ENCODE measurements around the gene SCLT1.
"Not testable (repeated sequence)": the region's sequence is repeated elsewhere in the genome, so short reads cannot be mapped to it uniquely, and the experiment has no call there.

Gene SCLT1

GRCh38 chr4:129093191-129093920, at the start of gene SCLT1:
TSS of gene SCLT1 (minus strand) at chr4:129093539. CDS start at chr4:129093103, 436 bp downstream.
- DNase-seq (ENCODE audit: low spot score): peak; percentile 94

DNA sequence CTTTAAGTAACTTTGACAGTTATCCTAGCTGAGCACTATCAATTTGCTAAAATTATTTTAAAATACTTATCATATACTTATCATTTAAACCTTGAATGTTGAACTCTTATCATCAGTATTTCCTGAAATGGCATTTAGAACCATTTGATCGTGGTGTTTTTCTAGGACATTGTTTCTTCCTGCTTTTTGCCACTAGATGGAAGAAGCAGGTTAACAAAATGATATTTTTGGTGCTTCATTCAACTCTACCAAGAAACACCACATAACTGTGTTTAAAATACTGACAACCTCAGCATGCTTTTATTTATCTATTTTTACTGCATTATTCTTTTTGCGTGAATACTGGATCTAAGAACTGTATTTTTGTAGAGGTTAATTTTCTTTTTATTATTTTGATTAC, 47.2 kb upstream of the SCLT1 start:
- DNase-seq (ENCODE audit: low spot score): no peak

GRCh38 chr4:129138810-129139496, 45.6 kb upstream of the SCLT1 start:
- DNase-seq (ENCODE audit: low spot score): no peak

DNA sequence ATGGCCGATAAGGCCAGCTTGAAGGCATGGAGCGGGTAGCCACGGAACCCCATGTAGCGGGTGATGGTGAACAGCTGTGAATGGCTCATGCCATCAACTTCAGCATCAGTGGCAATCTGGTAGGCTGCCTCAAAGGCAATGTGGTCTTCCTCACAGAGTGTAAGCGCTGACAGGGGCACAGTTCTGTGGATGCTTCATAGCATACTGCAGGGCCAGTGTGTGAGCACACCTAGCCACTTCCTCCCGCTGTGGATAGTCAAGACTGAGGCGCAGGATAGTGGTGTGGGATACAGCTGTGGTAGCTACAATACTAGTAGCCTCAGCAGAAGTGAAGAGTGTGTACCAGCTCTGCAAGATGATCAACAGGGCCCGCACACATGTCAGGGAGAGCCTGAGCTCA, 43.1 kb upstream of the SCLT1 start:
- no peak for DNase-seq (ENCODE audit: low spot score)

- DNase-seq (ENCODE audit: low spot score): no peak
Measured at GRCh38 chr4:129131343-129131742, 38.0 kb upstream of the SCLT1 start.

DNA sequence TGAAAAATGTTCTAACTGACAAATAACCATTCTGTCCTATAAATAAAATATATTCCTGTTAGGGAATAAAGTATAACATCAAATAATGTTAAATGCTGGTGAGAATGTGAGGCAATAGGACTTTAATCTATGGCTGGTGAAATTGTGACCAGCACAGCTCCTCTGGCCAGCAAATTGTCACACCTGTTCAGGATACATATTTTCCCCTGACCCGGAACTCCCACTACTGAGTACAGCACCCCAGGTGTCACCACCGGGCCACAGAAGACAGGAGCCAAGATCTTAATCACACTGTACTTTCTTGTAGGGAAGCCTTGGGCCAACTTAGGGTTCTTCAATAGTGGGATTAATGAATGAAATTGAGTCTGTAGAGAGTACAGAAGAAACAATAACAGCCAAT, 35.8 kb upstream of the SCLT1 start:
- no peak for DNase-seq (ENCODE audit: low spot score)

DNA sequence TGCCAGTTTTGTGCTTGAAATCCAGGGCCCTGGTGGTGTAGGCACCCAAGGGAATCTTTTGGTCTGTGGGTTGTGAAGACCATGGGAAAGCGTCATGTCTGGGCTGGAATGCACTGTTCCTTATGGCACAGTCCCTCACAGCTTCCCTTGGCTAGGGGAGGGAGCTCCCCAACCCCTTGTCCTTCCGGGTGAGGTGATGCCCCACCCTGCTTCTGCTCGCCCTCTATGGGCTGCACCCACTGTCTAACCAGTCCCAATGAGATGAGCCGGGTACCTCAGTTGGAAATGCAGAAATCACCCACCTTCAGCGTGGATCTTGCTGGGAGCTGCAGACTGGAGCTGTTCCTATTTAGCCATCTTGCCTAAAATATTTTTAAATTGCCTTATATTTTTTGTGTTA, 33.3 kb upstream of the SCLT1 start:
- not testable (repeated sequence) for DNase-seq (ENCODE audit: low spot score)

- no peak for DNase-seq (ENCODE audit: low spot score)
Measured at GRCh38 chr4:129117705-129118104, 24.4 kb upstream of the SCLT1 start.

GRCh38 chr4:129113919-129114318, 20.6 kb upstream of the SCLT1 start:
- no peak for DNase-seq (ENCODE audit: low spot score)

- DNase-seq (ENCODE audit: low spot score): no peak
Measured at GRCh38 chr4:129113434-129113833, 20.1 kb upstream of the SCLT1 start.

- DNase-seq (ENCODE audit: low spot score): no peak
Measured at GRCh38 chr4:129111919-129112318, 18.6 kb upstream of the SCLT1 start.

DNA sequence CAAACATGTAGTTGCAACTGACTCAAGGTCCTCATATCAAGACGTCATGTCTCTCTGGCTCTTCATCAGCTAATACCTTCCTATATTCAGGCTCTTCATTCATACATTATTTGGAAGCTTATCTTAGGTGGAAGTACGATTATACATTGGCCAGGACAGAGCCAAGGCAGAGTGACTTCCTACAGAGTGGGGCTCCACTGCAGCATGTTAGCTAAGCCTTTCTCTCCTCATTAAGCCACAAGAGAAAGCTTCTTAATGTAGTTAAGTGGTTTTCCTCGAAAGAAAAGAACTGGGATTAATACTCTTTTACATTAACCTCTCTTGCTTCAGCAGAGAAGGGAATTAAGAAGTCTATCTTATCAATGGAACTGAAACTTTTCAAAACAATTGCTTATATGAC, 17.6 kb upstream of the SCLT1 start:
- DNase-seq (ENCODE audit: low spot score): no peak

GRCh38 chr4:129109965-129110824, 16.9 kb upstream of the SCLT1 start:
- no peak for DNase-seq (ENCODE audit: low spot score)

DNA sequence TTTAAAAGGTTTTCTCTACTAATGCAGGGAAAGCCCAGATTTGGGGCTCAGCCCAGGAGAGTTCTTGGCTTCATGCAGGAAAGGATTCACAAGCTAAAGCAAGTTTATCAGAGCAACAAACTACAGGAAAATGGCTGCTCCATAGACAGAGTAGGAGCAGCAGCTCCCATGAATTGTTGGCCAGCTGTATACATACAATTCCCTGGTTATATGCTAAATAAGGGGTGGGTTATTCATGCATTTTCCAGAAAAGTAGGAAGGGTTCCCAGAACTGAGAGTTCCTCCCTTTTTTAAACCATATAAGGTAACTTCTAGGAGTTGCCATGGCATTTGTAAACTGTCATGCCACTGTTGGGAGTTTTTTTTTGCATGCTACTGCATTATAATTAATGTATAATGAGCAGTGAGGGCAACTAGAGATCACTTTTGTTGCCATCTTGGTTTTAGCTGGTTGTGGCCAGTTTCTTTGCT, 5.2 kb upstream of the SCLT1 start:
- no peak for DNase-seq (ENCODE audit: low spot score)

DNA sequence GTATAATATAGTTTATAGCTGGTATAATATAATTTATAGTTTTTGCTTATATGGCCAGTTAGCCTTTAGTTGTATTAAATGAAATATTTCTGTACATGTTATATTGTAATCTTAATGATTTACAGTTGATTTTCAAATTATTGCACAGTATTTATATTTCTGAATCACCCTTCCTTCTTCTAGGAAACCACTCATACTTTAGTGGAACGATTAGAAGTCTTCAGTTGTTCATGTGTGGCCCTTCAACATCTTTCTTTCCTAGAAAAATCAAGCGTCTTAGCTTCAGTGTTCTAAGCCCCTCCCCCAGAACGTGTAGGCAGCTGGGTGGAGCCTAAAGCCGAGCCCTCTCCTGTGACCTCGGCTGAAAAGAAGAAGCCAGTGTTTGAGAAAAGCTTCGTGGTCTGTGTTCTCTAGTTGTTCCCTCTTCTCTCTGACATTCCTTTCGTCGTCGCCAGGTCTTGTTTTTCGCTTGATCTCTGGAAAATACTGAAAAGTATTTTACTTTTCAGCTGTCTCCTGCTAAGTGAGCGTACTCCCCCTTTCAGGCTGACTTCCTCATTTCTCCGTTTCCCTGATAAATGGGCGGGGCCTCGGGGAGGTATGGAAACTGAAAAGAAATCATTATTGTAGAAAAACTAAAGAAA, 2.6 kb upstream of the SCLT1 start, which contains the start of gene C4orf33:
Gene C4orf33, plus strand, starts transcription at position 342 of the 644 bp plus-strand sequence. CDS start 6,459 bp downstream, outside the sequence.
- DNase-seq (ENCODE audit: low spot score): peak; percentile 92

GRCh38 chr4:129094347-129094746, 1.0 kb upstream of the SCLT1 start:
- no peak for DNase-seq (ENCODE audit: low spot score)

- peak; percentile 13 for DNase-seq (ENCODE audit: low spot score)
Measured at GRCh38 chr4:129092631-129093190, 628 bp downstream of the SCLT1 start.

GRCh38 chr4:129087516-129087915, 5.8 kb downstream of the SCLT1 start:
- DNase-seq (ENCODE audit: low spot score): no peak

DNA sequence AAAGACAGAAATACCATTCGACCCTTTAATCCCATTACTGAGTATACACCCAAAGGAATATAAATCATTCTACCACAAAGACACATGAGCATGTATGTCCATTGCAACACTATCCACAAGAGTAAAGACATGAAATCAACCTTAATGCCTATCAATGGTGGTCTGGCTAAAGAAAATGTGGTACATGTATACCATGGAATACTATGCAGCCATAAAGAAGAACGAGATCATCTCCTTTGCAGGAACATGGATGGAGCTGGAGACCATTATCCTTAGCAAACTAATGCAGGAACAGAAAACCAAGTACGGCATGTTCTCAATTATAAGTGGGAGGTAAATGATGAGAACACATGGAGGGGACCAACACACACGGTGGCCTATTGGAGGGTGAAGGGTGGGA, 7.9 kb downstream of the SCLT1 start:
- no peak for DNase-seq (ENCODE audit: low spot score)

GRCh38 chr4:129082302-129082701, 11.0 kb downstream of the SCLT1 start:
- no peak for DNase-seq (ENCODE audit: low spot score)

DNA sequence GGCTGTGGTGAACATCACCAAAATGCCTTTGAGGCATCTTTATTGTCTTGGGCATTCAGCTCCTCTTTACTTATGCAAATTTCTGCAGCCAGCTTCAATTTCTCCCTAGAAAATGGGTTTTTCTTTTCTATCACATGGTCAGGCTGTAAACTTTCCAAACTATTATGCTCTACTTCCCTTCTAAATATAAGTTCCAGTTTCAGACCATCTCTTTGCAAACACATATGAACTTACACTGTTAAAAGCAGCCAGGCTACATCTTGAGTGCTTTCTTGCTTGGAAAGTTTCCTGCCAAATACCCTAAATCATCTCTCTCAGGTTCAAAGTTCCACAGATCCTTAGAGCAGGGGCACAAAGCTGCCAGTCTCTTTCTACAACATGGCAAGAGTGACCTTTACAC, 13.2 kb downstream of the SCLT1 start:
- no peak for DNase-seq (ENCODE audit: low spot score)

DNA sequence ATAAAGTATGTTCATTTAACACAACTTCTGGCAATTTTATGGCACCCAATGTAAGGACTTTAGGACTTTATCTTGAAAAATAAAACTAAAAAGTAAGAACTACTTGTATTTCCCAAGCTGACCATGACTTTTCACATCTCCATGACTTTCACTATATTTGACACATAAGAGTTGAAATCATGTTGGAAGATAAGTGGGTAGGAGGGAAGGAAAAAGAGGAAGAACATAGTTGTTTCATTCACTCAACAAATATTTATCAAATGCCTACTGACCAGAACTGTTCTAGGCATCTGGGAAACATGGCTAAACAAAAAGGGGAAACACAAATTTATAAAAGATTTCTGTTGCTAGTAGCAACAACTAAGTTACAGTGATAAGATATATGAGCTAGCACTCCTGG, 16.0 kb downstream of the SCLT1 start:
- DNase-seq (ENCODE audit: low spot score): no peak
